B cell (primary cell): ENCODE results near the gene BRD9. TPM values are rescaled to one million over a fixed set of nuclear protein-coding genes. Genes with fewer than 3 reads are reported as not detected.

Experiments used
- ATAC-seq: fragments of 200-7000 bp; cut with Tn5 transposase; one replicate; pipeline ENCODE4 v1.10.0; 2021; ENCODE audit warnings: low read depth, mild to moderate bottlenecking, moderate number of reproducible peaks, moderate library complexity
- CTCF ChIA-PET: fragments of 350-600 bp; sonication (Branson Sonifier 250); formaldehyde crosslinking; loops from one replicate; lab custom pipeline; 2021; ENCODE audit warnings: antibody characterized with exemption, inconsistent platforms; lab: Charles Lee
- POLR2A ChIA-PET: fragments of 350-600 bp; sonication (Branson Sonifier 250); formaldehyde crosslinking; loops from one replicate; lab custom pipeline; 2021; ENCODE audit warnings: antibody characterized with exemption; lab: Charles Lee
- DNase-seq: peaks from one replicate; pipeline ENCODE4 v3.0.0; 2013
- H2AFZ ChIP-seq: 2 replicates; pipeline ENCODE4 v1.6.1; 2012; ENCODE audit warnings: mild to moderate bottlenecking, low read depth, low read length; ENCODE audit not compliant: insufficient read depth, poor library complexity, severe bottlenecking
- H3K27ac ChIP-seq, 2 donors: 1 replicate in 1 of 2; 2 replicates in 1 of 2; pipeline ENCODE4 v1.5.1; 2012 to 2013; ENCODE audit warnings: low read length in 2 of 2, mild to moderate bottlenecking in 2 of 2, moderate library complexity in 1 of 2
- H3K27me3 ChIP-seq, 4 experiments: fragments of 200-600 bp in 1 of 4; sonication (generic) in 1 of 4; replicated peaks in 1 of 4; 1 replicate in 2 of 4; 2 replicates in 2 of 4; pipeline versions ENCODE4 v1.6.1 to v1.7.0; 2013 to 2016; ENCODE audit warnings: low read length in 3 of 4, mild to moderate bottlenecking in 2 of 4, mixed read lengths in 1 of 4, moderate library complexity in 1 of 4; ENCODE audit not compliant: insufficient read depth in 4 of 4, control insufficient read depth in 3 of 4; ENCODE audit errors: control extremely low read depth in 1 of 4
- H3K36me3 ChIP-seq, 2 experiments: replicated peaks in 1 of 2; 1 replicate in 1 of 2; 2 replicates in 1 of 2; pipeline versions ENCODE4 v1.6.1 to v1.7.1; 2013; ENCODE audit warnings: low read length in 1 of 2; ENCODE audit not compliant: insufficient read depth in 2 of 2, control insufficient read depth in 1 of 2; ENCODE audit errors: control extremely low read depth in 1 of 2, extremely low read depth in 1 of 2
- H3K4me1 ChIP-seq, 2 donors: fragments of 200-600 bp in 1 of 2; sonication (generic) in 1 of 2; 1 replicate in 1 of 2; 2 replicates in 1 of 2; pipeline versions ENCODE4 v1.5.1 to v1.6.1; 2013 to 2017; ENCODE audit warnings: low read length in 2 of 2; ENCODE audit not compliant: control insufficient read depth in 2 of 2, insufficient read depth in 2 of 2
- H3K4me2 ChIP-seq: replicated peaks from 2 replicates; pipeline ENCODE3; 2012; ENCODE audit warnings: mild to moderate bottlenecking, low read depth, low read length; ENCODE audit not compliant: poor library complexity, severe bottlenecking
- H3K4me3 ChIP-seq, 5 experiments: fragments of 200-600 bp in 1 of 5; sonication (generic) in 1 of 5; 1 replicate in 3 of 5; 2 replicates in 2 of 5; pipeline versions ENCODE4 v1.5.1 to v1.7.0; 2011 to 2016; ENCODE audit warnings: low read length in 4 of 5, mild to moderate bottlenecking in 4 of 5, low read depth in 2 of 5, control low read depth in 1 of 5, moderate library complexity in 1 of 5; ENCODE audit not compliant: insufficient read depth in 1 of 5; ENCODE audit errors: control extremely low read depth in 1 of 5, extremely low read depth in 1 of 5
- H3K79me2 ChIP-seq: fragments of 200-600 bp; sonication (generic); one replicate; pipeline ENCODE4 v1.6.0; 2016; ENCODE audit warnings: low read length; ENCODE audit not compliant: control insufficient read depth, insufficient read depth
- H3K9ac ChIP-seq: fragments of 200-600 bp; sonication (generic); 2 replicates; pipeline ENCODE4 v1.6.1; 2017; ENCODE audit warnings: mild to moderate bottlenecking, low read length, moderate library complexity
- H3K9me3 ChIP-seq, 3 donors: one replicate each; pipeline versions ENCODE4 v1.6.1 to v1.7.1; 2013; ENCODE audit warnings: low read length in 2 of 3; ENCODE audit not compliant: control insufficient read depth in 2 of 3, insufficient read depth in 1 of 3; ENCODE audit errors: control extremely low read depth in 1 of 3
- H4K20me1 ChIP-seq: 2 replicates; pipeline ENCODE4 v1.6.0; 2012; ENCODE audit warnings: mild to moderate bottlenecking, low read length; ENCODE audit not compliant: insufficient read depth, control insufficient read depth, poor library complexity, severe bottlenecking
- H3K27ac Mint-ChIP-seq: one replicate; pipeline ENCODE4 v1.8.0; 2021; ENCODE audit warnings: mixed read lengths
- H3K27me3 Mint-ChIP-seq: one replicate; pipeline ENCODE4 v1.8.0; 2021; ENCODE audit warnings: mixed read lengths
- H3K4me1 Mint-ChIP-seq: one replicate; pipeline ENCODE4 v1.8.0; 2021; ENCODE audit warnings: mixed read lengths
- H3K4me3 Mint-ChIP-seq: one replicate; pipeline ENCODE4 v1.8.0; 2021; ENCODE audit warnings: mixed read lengths
- H3K9me3 Mint-ChIP-seq: one replicate; pipeline ENCODE4 v1.8.0; 2022; ENCODE audit warnings: mixed read lengths; ENCODE audit not compliant: insufficient read depth
- EZH2 ChIP-seq: IDR thresholded peaks from 2 replicates; pipeline ENCODE4 v1.6.1; 2012; ENCODE audit warnings: borderline replicate concordance, low read depth, mild to moderate bottlenecking, moderate library complexity, low read length; ENCODE audit not compliant: insufficient read depth, poor library complexity, severe bottlenecking
- WGBS: methylation state at CpG from one replicate; pipeline ENCODE4 v1.1.5; 2013; ENCODE audit warnings: missing lambda C conversion rate; ENCODE audit not compliant: insufficient coverage; 5-methylcytosine and 5-hydroxymethylcytosine counted together
- intact Hi-C: fragments of 100-400 bp; cut with micrococcal nuclease; formaldehyde crosslinking; loops from one replicate; pipeline ENCODE4 v1.10.0; 2022
- polyA plus RNA-seq: library from polyadenylated mRNA; depleted of rRNA; stranded (reverse); fragments of >200 nt; gene quantifications from 2 replicates; pipeline ENCODE4 v1.2.3, GENCODE V29; 2012
- total RNA-seq, 2 donors: library from RNA; stranded (reverse); fragments of 120-200 nt in 1 of 2; gene quantifications; 1 replicate in 1 of 2; 2 replicates in 1 of 2; pipeline versions ENCODE4 v1.2.3 to v1.2.4, GENCODE V29; 2013 to 2022
- TF ChIP-seq, protein P1 (sequence below): fragments of 200-600 bp; IDR thresholded peaks from one replicate; pipeline ENCODE4 v1.8.0; 2022; ENCODE audit warnings: antibody characterized with exemption, mild to moderate bottlenecking

BRD9 gene
- total and polyA plus RNA-seq, 2 donors (not counting 1 experiment from before 2014, with no cell fraction given): 28.3 to 68.6 TPM

DNA sequence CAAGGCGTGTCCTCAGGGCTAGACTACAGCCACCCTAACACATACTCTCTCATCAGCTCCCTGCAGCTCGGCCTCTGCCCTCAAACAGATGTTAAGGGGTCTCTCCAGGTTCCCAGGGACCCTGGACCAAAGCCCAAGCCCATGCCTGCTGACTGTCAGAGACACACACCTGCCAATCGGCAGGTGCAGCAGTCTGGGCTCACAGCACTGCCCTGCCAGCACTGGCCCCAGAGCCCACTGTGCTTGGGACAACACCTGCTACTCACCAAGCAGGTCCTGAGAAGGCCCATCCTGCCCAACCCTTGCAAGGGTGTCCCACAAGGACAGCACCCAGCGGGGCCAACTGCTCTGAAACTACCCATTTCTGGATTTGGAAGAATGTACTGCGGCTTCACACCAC is 21.6 kb downstream of the BRD9 start:
- H3K4me3 Mint-ChIP-seq: no peak overlapping the region
- no peaks in the 10 kb centered on the region for H3K9me3 Mint-ChIP-seq
- H4K20me1 ChIP-seq: peaks cover 11% of the 10 kb centered on the region
- ATAC-seq (no peak), DNase-seq (no peak)
- no peaks in the 10 kb centered on the region for H3K79me2 ChIP-seq
- H3K36me3 ChIP-seq: peaks cover 6 to 76% of the 10 kb centered on the region in 2 experiments
- no peak overlapping the region for H2AFZ ChIP-seq
- H3K27ac ChIP-seq: no peak overlapping the region
- intact Hi-C loops: no loop called here
- no peak overlapping the region for H3K4me2 ChIP-seq
- no peaks in the 10 kb centered on the region for H3K27me3 Mint-ChIP-seq
- no peaks in the 10 kb centered on the region for H3K4me1 ChIP-seq
- no peak overlapping the region for H3K27ac Mint-ChIP-seq
- no peak overlapping the region for H3K9ac ChIP-seq
- CTCF ChIA-PET: interaction anchor here (1.4 kb wide), 1 partner anchor 32 kb away, joined by 4 read pairs; no protein-coding TSS in a partner anchor
- POLR2A ChIA-PET: no interaction called here
- WGBS: 97% methylated on average over 5 of the region's 5 CpGs
- no peak overlapping the region for H3K4me3 ChIP-seq
- TF ChIP-seq, protein P1, sequence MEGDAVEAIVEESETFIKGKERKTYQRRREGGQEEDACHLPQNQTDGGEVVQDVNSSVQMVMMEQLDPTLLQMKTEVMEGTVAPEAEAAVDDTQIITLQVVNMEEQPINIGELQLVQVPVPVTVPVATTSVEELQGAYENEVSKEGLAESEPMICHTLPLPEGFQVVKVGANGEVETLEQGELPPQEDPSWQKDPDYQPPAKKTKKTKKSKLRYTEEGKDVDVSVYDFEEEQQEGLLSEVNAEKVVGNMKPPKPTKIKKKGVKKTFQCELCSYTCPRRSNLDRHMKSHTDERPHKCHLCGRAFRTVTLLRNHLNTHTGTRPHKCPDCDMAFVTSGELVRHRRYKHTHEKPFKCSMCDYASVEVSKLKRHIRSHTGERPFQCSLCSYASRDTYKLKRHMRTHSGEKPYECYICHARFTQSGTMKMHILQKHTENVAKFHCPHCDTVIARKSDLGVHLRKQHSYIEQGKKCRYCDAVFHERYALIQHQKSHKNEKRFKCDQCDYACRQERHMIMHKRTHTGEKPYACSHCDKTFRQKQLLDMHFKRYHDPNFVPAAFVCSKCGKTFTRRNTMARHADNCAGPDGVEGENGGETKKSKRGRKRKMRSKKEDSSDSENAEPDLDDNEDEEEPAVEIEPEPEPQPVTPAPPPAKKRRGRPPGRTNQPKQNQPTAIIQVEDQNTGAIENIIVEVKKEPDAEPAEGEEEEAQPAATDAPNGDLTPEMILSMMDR: no peak
- TF ChIP-seq EZH2: no peak
- H3K4me1 Mint-ChIP-seq: peaks cover 3% of the 10 kb centered on the region
- peaks cover 0 to 6% (median 0%) of the 10 kb centered on the region in 3 donors for H3K9me3 ChIP-seq
- H3K27me3 ChIP-seq: no peaks in the 10 kb centered on the region

DNA sequence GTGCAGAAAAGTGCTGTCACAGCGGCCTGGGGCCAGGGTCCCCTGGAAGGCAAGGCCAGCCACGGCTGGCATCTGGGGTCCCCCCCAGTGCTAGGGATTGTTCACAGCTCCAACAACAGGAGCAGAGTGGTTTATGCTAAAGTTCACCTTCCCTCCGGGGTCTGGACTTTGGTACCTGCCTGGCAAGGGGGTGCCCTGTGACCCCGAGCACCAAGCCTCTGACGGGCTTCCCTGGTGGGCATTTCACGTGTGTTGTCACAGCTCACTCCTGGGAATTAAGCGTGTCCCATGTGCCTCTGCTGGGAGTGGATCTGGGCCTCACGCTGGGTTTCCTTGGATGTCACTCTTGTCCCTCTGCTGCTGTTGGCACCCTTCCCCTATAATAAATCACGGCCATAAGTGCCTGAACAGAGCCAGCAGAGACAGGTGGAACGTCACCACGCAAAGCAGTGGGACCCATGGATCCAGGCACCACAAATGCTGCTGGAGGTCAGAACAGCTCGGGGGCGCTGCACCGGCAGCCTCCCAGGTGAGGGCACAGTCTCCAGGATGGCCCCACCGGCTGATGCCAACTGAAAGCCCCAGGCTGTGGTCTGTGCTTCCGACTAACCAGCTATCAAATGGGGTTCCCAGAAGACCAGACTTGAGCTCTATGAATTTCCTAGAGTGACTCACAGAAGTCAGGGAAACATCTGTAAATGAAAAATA is 24.0 kb downstream of the BRD9 start:
- peaks cover 0 to 6% (median 0%) of the 10 kb centered on the region in 3 donors for H3K9me3 ChIP-seq
- H3K9me3 Mint-ChIP-seq: no peaks in the 10 kb centered on the region
- H3K9ac ChIP-seq: no peak overlapping the region
- no peak overlapping the region for H3K27ac ChIP-seq
- no peaks in the 10 kb centered on the region for H3K4me1 ChIP-seq
- no peak overlapping the region for H3K4me3 ChIP-seq
- H3K79me2 ChIP-seq: no peaks in the 10 kb centered on the region
- peaks cover 4 to 86% of the 10 kb centered on the region in 2 experiments for H3K36me3 ChIP-seq
- peaks cover 9% of the 10 kb centered on the region for H4K20me1 ChIP-seq
- no peaks in the 10 kb centered on the region for H3K27me3 Mint-ChIP-seq
- DNase-seq: no peak
- 98% methylated on average over 16 of the region's 16 CpGs for WGBS
- H2AFZ ChIP-seq: no peak overlapping the region
- no peak for ATAC-seq
- TF ChIP-seq, protein P1: no peak
- TF ChIP-seq EZH2: no peak
- POLR2A ChIA-PET: no interaction called here
- H3K4me1 Mint-ChIP-seq: peaks cover 3% of the 10 kb centered on the region
- CTCF ChIA-PET: no interaction called here
- no peak overlapping the region for H3K4me2 ChIP-seq
- H3K27ac Mint-ChIP-seq: no peak overlapping the region
- H3K4me3 Mint-ChIP-seq: no peak overlapping the region
- intact Hi-C loops: no loop called here
- no peaks in the 10 kb centered on the region for H3K27me3 ChIP-seq
